ENCODE results near the gene PPP1R3D.

GRCh38 chr20:59936409-59936808 is 3.7 kb downstream of the PPP1R3D start:
- TF ChIP-seq CTCF (IDR thresholded peaks at IDR 0.05; ENCODE audit: insufficient read depth, low read depth, low read length) (no peak), EZH2 (IDR thresholded peaks at IDR 0.05; ENCODE audit: insufficient read depth, low read length) (no peak)

Measured in astrocyte (in vitro differentiated cells and primary cell).